ENCODE results near the gene PEX14.
"Not testable (repeated sequence)": the region's sequence is repeated elsewhere in the genome, so short reads cannot be mapped to it uniquely, and the experiment has no call there.

PEX14 gene

GRCh38 chr1:10474613-10475507, at the start of gene PEX14:
TSS of gene PEX14 (plus strand) at chr1:10474950. CDS start at chr1:10474967, 17 bp downstream.
- peak; percentile 89 for DNase-seq

- not testable (repeated sequence) for DNase-seq
Observed at GRCh38 chr1:10425826-10426534, 48.8 kb upstream of the PEX14 start.

- DNase-seq, result not testable (repeated sequence)
Observed at GRCh38 chr1:10426535-10426848, 48.3 kb upstream of the PEX14 start.

- DNase-seq, result no peak
Observed at GRCh38 chr1:10428984-10429383, 45.8 kb upstream of the PEX14 start.

GRCh38 chr1:10429868-10430215, 44.9 kb upstream of the PEX14 start:
- no peak for DNase-seq

GRCh38 chr1:10430216-10431069, 44.3 kb upstream of the PEX14 start, which contains the start of gene CENPS:
TSS of gene CENPS (plus strand) at chr1:10430433. CDS start at chr1:10430518, 85 bp downstream.
- peak; percentile 89 for DNase-seq

- DNase-seq, result no peak
Observed at GRCh38 chr1:10431070-10431730, 43.5 kb upstream of the PEX14 start.

- no peak for DNase-seq
Observed at GRCh38 chr1:10432910-10433700, 41.6 kb upstream of the PEX14 start.

GRCh38 chr1:10433790-10434189, 41.0 kb upstream of the PEX14 start:
- no peak for DNase-seq

- no peak for DNase-seq
Observed at GRCh38 chr1:10434590-10434989, 40.2 kb upstream of the PEX14 start.

GRCh38 chr1:10437052-10437451, 37.7 kb upstream of the PEX14 start:
- no peak for DNase-seq

GRCh38 chr1:10438677-10439163, 36.0 kb upstream of the PEX14 start:
- no peak for DNase-seq

GRCh38 chr1:10440305-10440704, 34.4 kb upstream of the PEX14 start:
- DNase-seq, result no peak

- no peak for DNase-seq
Observed at GRCh38 chr1:10440794-10441193, 34.0 kb upstream of the PEX14 start.

GRCh38 chr1:10444248-10444647, 30.5 kb upstream of the PEX14 start:
- DNase-seq, result no peak

- no peak for DNase-seq
Observed at GRCh38 chr1:10444795-10445397, 29.9 kb upstream of the PEX14 start.

- no peak for DNase-seq
Observed at GRCh38 chr1:10446790-10447422, 27.8 kb upstream of the PEX14 start.

GRCh38 chr1:10449751-10450150, 25.0 kb upstream of the PEX14 start, which contains the start of gene CORT:
TSS of gene CORT (plus strand) at chr1:10450031. CDS start at chr1:10450224, 193 bp downstream.
- DNase-seq, result no peak

- no peak for DNase-seq
Observed at GRCh38 chr1:10450156-10450814, 24.5 kb upstream of the PEX14 start.

- no peak for DNase-seq
Observed at GRCh38 chr1:10450836-10451235, 23.9 kb upstream of the PEX14 start.
